NCI-H1694 treated with DMSO at 0.1 percent for 48 hours (cell line): ENCODE results near the gene ANKRD36B.
"Not testable (repeated sequence)": the region's sequence is repeated elsewhere in the genome, so short reads cannot be mapped to it uniquely, and the experiment has no call there.

Experiments
- DNase-seq: peaks from one replicate; lab custom pipeline; 2025; lab: John Stamatoyannopoulos, UW

The ANKRD36B gene

GRCh38 chr2:97549058-97549457 is 40.6 kb downstream of the ANKRD36B start:
- DNase-seq: not testable (repeated sequence)

- DNase-seq: not testable (repeated sequence)
These were observed 41.1 kb downstream of the ANKRD36B start for GRCh38 chr2:97548536-97548935.

DNA sequence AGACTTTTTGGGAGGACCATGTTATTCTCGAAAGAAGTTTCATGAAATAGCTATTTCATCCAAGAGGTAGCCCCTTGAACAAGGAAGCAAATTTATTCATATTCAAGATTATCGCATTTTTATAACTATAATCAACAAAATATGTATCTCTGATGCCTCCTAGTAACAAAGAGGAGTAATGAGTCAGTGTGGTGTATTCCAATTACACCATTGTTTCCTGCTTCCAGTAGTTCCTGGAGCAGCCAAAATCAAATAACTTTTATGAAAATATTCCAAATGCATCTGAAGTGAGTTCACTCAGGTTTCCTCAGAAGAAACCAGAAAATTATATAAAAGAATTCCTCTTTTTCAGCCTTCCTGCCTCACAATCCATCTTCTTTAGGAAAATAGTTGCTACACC is 43.0 kb downstream of the ANKRD36B start:
- no peak for DNase-seq

DNA sequence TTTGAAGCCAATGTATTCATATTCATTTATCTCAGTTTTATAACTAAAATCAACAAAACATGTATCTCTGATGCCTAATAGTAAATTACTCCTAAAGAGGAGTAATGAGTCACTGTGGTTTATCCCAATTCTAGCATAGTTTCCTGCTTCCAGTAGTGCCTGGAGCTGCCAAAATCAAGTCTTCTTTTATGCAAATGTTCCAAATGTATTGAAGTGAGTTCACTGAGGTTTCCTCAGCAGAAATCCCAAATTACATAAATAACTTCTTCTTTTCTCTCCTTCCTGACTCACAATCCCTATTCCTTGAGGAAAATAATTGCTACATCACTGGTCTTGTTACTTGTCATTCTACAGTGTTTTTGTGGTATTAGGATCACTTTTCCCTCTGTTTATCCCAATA is 44.8 kb downstream of the ANKRD36B start:
- not testable (repeated sequence) for DNase-seq

- DNase-seq: not testable (repeated sequence)
These were observed 63.8 kb downstream of the ANKRD36B start for GRCh38 chr2:97525904-97526303.

DNA sequence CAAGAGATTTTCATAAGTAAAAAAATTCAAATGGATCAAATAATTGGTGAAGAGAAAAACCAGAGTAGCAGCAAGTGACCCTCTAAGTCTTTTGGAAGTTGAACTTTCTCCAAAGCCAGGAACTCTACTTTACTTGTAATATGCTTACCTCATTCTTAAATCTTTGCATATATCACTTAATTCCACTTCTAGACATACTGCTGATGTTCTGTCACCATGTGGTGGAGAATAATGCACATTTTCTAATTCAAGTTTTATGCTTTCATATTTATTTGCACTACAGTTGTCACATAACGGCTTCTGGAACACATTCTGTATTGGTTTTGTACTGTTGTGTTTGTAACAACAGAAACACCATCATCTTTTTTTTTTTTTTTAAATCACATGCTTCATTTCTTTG is 65.9 kb downstream of the ANKRD36B start:
- not testable (repeated sequence) for DNase-seq

DNA sequence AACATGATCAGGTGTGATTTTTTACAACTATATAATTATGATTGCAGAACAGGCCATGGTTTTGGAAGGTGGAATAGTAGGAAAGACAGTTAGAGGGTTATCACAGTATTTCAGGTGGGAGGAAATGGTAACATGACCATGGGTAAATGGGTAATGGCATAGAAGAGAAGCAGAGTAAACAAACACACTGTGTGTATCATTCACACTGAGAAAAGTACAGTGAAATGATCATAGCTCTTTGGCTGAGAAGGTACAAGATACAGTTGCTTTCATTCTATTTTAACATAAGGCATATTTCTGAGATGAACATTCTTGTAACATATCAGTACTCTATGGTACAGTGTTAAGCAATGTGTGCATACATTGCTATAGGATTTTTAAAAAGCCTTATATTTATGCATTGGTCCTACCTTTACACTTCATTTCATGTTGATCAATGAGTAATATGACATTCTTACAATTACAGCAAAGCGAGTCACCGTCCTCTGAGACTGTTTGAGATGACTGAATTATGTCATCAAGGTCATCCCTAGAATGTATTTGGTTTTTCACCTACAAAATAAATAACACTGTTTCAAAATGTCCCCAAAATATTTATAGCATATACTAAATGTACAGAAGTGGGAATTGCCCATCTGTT is 66.6 kb downstream of the ANKRD36B start:
- DNase-seq: not testable (repeated sequence)

- not testable (repeated sequence) for DNase-seq
These were observed 94.0 kb downstream of the ANKRD36B start for GRCh38 chr2:97495651-97496050.

- not testable (repeated sequence) for DNase-seq
These were observed 99.5 kb downstream of the ANKRD36B start for GRCh38 chr2:97490141-97490540.
